ENCODE data around the gene BGLAP. TPM values are rescaled to one million over a fixed set of nuclear protein-coding genes. Genes with fewer than 3 reads are reported as not detected.

The BGLAP gene
- total and polyA plus RNA-seq, 2 donors (not counting 3 experiments of a cell fraction or from before 2014, with no cell fraction given): 0.65 to 1.0 TPM

- DNase-seq (ENCODE audit: low read depth, low spot score) (no peak), FAIRE-seq (no peak)
- H3K79me2 ChIP-seq (ENCODE audit: control insufficient read depth, insufficient read depth, low read length): peaks cover 15% of the 10 kb centered on the region
- H4K20me1 ChIP-seq (replicated peaks; ENCODE audit: control insufficient read depth, extremely low read depth, insufficient read depth, low read length): peaks cover under 1% of the 10 kb centered on the region
- intact Hi-C loops (cut with micrococcal nuclease) (no loop called here), dilution Hi-C loops (cut with MboI; ENCODE audit: extremely low pct_ligation_motif_present, low sequenced_read_pairs) (no loop called here)
- H3K4me2 ChIP-seq (ENCODE audit: insufficient read depth, low read length): no peak overlapping the region
- no peak overlapping the region for H2AFZ ChIP-seq (ENCODE audit: low read depth, low read length)
- H3K27me3 ChIP-seq (ENCODE audit: control insufficient read depth in 2 of 2, insufficient read depth in 2 of 2, low read length in 2 of 2): no peaks in the 10 kb centered on the region
- ChIA-PET POLR2A (no interaction called here), CTCF (interaction anchor here (0.7 kb wide), 1 partner anchor 34 kb away, joined by 3 read pairs; no protein-coding TSS in a partner anchor)
- TF ChIP-seq MAX (IDR thresholded peaks at IDR 0.05; ENCODE audit: insufficient read depth, insufficient read length) (no peak), MYC (IDR thresholded peaks at IDR 0.05; ENCODE audit: low read depth, low read length) (no peak), POLR2A (IDR thresholded peaks at IDR 0.05; ENCODE audit: low read depth, low read length) (no peak), POLR2AphosphoS5 (IDR thresholded peaks at IDR 0.05; ENCODE audit: insufficient read depth, low read depth, low read length) (no peak), EZH2 (IDR thresholded peaks at IDR 0.05; ENCODE audit: borderline replicate concordance, low read depth, low read length, severe bottlenecking) (no peak), JUN (IDR thresholded peaks at IDR 0.05; ENCODE audit: borderline replicate concordance, insufficient read depth, insufficient read length, low read depth) (no peak), GATA2 (IDR thresholded peaks at IDR 0.05; ENCODE audit: insufficient read depth, insufficient read length, low read depth, low read length) (no peak), FOS (IDR thresholded peaks at IDR 0.05; ENCODE audit: borderline replicate concordance, insufficient read depth, low read length) (no peak), CTCF (IDR thresholded peaks at IDR 0.05; ENCODE audit: extremely low read depth in 1 of 2, insufficient read depth in 1 of 2, low read depth in 1 of 2, low read length in 2 of 2) (no peak)
- no peak overlapping the region for H3K9ac ChIP-seq (replicated peaks; ENCODE audit: extremely low read depth, insufficient read depth, low read length)
- H3K9me3 ChIP-seq (replicated peaks; ENCODE audit: control insufficient read depth, insufficient read depth, low read length): no peaks in the 10 kb centered on the region
- no peak overlapping the region for H3K4me3 ChIP-seq (replicated peaks in 1 of 3; ENCODE audit: insufficient read depth in 1 of 3, low read depth in 1 of 3, low read length in 3 of 3)
- peaks cover 0 to 2% of the 10 kb centered on the region in 2 experiments for H3K36me3 ChIP-seq (ENCODE audit: control insufficient read depth in 2 of 2, extremely low read depth in 1 of 2, insufficient read depth in 2 of 2, low read length in 2 of 2)
- no peak overlapping the region for H3K27ac ChIP-seq (ENCODE audit: insufficient read depth, low read depth, low read length)
- BruUV-seq (replicated peaks): no TSS peak
- H3K9me1 ChIP-seq (replicated peaks; ENCODE audit: control insufficient read depth, extremely low read depth, insufficient read depth, low read length): no peaks in the 10 kb centered on the region
- peaks cover 15% of the 10 kb centered on the region for H3K4me1 ChIP-seq (ENCODE audit: control insufficient read depth, extremely low read depth, insufficient read depth, low read length)
Measured at GRCh38 chr1:156286061-156286460, 44.1 kb downstream of the BGLAP start.
